Right atrium auricular region (tissue), 2 donors: ENCODE results near the gene WNT2B. TPM values are rescaled to one million over a fixed set of nuclear protein-coding genes. Genes with fewer than 3 reads are reported as not detected.

Source experiments
- DNase-seq: peaks from one replicate; pipeline ENCODE4 v3.0.0-alpha.2; 2019; ENCODE audit warnings: low spot score
- H3K27ac ChIP-seq, 2 donors: fragments of 200-600 bp; sonication (generic); 1 replicate in 1 of 2; 2 replicates in 1 of 2; pipeline ENCODE4 v1.5.1; 2016 to 2019
- H3K27me3 ChIP-seq, 2 donors: fragments of 200-600 bp; sonication (generic); one replicate each; pipeline versions ENCODE4 v1.5.1 to v1.6.0; 2017 to 2019
- H3K36me3 ChIP-seq: fragments of 200-600 bp; sonication (generic); one replicate; pipeline ENCODE4 v1.5.1; 2016
- H3K4me1 ChIP-seq, 2 donors: fragments of 200-600 bp; sonication (generic); one replicate each; pipeline versions ENCODE4 v1.5.1 to v1.6.0; 2017 to 2019
- H3K4me3 ChIP-seq, 2 donors: fragments of 200-600 bp; sonication (generic); 1 replicate in 1 of 2; 2 replicates in 1 of 2; pipeline ENCODE4 v1.5.1; 2017 to 2019; ENCODE audit warnings: mild to moderate bottlenecking in 1 of 2, moderate library complexity in 1 of 2
- H3K9me3 ChIP-seq, 2 donors: fragments of 200-600 bp; sonication (generic); one replicate each; pipeline ENCODE4 v1.5.1; 2019
- CTCF ChIP-seq, 2 donors: fragments of 200-600 bp; sonication (generic); IDR thresholded peaks; one replicate each; pipeline ENCODE4 v1.5.1; 2019; ENCODE audit warnings: antibody characterized with exemption in 2 of 2
- total RNA-seq, 2 donors: library from RNA; depleted of rRNA; stranded (reverse); fragments of >200 nt; gene quantifications; one replicate each; pipeline ENCODE4 v1.1.0, GENCODE V29; 2016

The WNT2B gene
- total RNA-seq, 2 donors from 2014 or later = 4.8 to 18.6 TPM

- peak; percentile 69 to 87 for TF ChIP-seq CTCF (IDR thresholded peaks at IDR 0.05)
- peak overlapping the region; percentile 69 to 75 for H3K27ac ChIP-seq
Observed at GRCh38 chr1:112501810-112502641, 6.7 kb upstream of the WNT2B start.

GRCh38 chr1:112502826-112503225 lies 5.9 kb upstream of the WNT2B start:
- DNase-seq = no peak
- H3K36me3 ChIP-seq = no peaks in the 10 kb centered on the region
- peak overlapping the region in 1 of 2 donors; percentile 75 for H3K27ac ChIP-seq
- TF ChIP-seq CTCF (IDR thresholded peaks at IDR 0.05) = no peak
- H3K9me3 ChIP-seq = no peaks in the 10 kb centered on the region
- H3K27me3 ChIP-seq = no peaks in the 10 kb centered on the region
- H3K4me3 ChIP-seq = no peak overlapping the region
- peaks cover 0 to 33% of the 10 kb centered on the region in 2 donors for H3K4me1 ChIP-seq

More at GRCh38 chr1:112501810-112502641, 6.7 kb upstream of the WNT2B start:
- H3K27me3 ChIP-seq = no peaks in the 10 kb centered on the region
- peaks cover 0 to 29% of the 10 kb centered on the region in 2 donors for H3K4me1 ChIP-seq
- H3K9me3 ChIP-seq = no peaks in the 10 kb centered on the region
- DNase-seq = peak; percentile 70
- H3K36me3 ChIP-seq = no peaks in the 10 kb centered on the region
- H3K4me3 ChIP-seq = peak overlapping the region; percentile 36 to 64

DNA sequence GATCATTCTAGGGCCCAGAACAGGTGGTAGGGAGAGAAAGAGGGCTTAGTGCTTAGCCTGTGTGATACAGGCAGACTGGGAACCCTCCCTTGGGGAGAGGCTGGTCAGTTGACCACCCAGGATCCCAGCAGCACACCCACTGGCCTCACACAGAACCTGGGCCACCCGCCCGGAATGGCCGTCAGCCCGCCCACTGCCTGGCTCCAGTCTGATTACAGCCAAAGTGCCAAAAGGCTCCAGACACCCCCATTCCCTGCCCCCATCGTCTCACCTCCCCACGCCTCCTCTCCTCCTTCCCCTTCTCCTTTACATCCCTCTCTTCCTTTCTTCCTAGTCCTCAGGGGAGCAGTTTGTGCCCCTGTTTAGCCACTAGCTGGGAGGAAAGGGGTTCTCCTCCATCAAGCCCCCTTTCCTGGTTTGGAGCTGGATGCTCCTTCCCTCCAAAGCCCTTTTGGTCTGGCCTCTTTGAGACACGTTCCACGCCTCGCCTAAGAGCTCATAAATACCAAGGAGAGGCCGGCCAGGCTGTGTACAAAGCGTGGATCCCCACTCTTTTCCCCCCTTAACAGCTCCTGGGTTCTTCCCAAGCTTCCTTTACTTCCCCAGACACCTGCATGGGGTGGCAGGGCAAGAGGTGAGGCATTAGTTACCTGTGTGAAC lies 4.6 kb upstream of the WNT2B start:
- Histone ChIP-seq H3K36me3 (no peaks in the 10 kb centered on the region), H3K4me1 (peaks cover 0 to 46% of the 10 kb centered on the region in 2 donors), H3K27ac (no peak overlapping the region), H3K27me3 (no peaks in the 10 kb centered on the region), H3K4me3 (no peak overlapping the region), H3K9me3 (no peaks in the 10 kb centered on the region)
- DNase-seq = no peak
- TF ChIP-seq CTCF (IDR thresholded peaks at IDR 0.05) = no peak

DNA sequence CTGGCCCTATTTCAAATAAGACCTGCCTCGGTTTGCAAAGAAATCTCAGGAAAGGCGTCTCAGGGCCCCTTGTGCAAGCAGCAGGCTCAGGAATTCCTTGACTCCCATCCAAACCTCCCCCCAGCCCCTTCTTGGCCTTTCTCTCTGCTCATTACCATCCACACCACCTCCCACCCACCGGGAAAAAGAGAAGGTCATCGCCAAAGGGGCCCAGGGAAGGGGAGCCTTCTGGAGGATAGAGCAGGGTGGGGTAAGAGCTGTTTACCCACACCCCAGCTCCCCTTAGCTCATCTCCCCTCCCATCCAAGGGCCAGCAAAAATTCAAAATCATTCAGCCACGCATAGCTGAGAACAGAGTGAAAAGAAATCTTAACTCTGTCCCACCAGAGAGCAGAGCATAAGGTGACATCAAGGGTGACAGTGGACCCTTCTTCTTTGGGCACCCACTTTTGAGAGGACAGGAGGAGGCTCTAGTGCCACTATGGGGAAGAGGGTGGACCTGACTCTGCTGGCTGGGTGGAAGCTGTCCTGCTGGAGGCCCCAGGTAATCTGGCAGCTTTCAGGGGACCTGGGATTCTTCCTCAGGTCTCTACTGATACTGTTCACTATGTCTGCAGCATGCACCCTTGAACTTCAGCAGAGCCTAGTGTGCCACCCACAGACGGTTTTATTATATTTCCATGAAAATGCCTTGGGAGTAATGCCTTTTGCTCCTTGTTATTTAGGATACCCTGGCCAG lies 3.9 kb upstream of the WNT2B start:
- H3K27me3 ChIP-seq = no peaks in the 10 kb centered on the region
- H3K9me3 ChIP-seq = no peaks in the 10 kb centered on the region
- no peak for DNase-seq
- H3K4me3 ChIP-seq = no peak overlapping the region
- no peak overlapping the region for H3K27ac ChIP-seq
- no peak for TF ChIP-seq CTCF (IDR thresholded peaks at IDR 0.05)
- peaks cover 0 to 49% of the 10 kb centered on the region in 2 donors for H3K4me1 ChIP-seq
- no peaks in the 10 kb centered on the region for H3K36me3 ChIP-seq

DNA sequence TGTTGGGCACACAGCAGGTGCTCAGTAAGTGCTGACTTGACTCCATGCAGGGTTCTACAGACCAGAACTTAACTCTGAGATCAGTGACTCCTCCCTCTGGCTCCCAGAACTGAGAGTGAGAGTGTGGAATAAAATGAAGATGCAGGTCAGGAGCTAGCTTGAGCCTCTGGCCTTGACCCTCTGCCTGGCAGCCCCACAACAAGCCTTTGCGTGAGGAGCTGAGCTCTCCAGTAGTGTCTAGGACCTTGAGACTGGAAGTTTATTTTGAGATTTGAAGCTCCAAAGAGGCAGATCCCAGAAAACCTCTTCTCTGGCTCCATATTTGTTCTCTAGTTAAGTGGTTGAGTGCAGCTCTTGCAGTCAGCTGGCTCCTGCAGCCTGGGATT lies 3.4 kb upstream of the WNT2B start:
- TF ChIP-seq CTCF (IDR thresholded peaks at IDR 0.05) = no peak
- Histone ChIP-seq H3K9me3 (no peaks in the 10 kb centered on the region), H3K4me1 (peaks cover 0 to 49% of the 10 kb centered on the region in 2 donors), H3K4me3 (no peak overlapping the region), H3K36me3 (no peaks in the 10 kb centered on the region), H3K27ac (no peak overlapping the region), H3K27me3 (no peaks in the 10 kb centered on the region)
- DNase-seq = no peak
